HG02981 (cell line): ENCODE measurements around the gene CFLAR.
"Not testable (repeated sequence)": the region's sequence is repeated elsewhere in the genome, so short reads cannot be mapped to it uniquely, and the experiment has no call there.

Source experiments
- ATAC-seq: cut with Tn5 transposase; IDR thresholded peaks from one replicate; pipeline ENCODE4 v1.9.1; 2021; ENCODE audit warnings: mild to moderate bottlenecking, moderate library complexity; ENCODE audit not compliant: unreplicated experiment

CFLAR gene

DNA sequence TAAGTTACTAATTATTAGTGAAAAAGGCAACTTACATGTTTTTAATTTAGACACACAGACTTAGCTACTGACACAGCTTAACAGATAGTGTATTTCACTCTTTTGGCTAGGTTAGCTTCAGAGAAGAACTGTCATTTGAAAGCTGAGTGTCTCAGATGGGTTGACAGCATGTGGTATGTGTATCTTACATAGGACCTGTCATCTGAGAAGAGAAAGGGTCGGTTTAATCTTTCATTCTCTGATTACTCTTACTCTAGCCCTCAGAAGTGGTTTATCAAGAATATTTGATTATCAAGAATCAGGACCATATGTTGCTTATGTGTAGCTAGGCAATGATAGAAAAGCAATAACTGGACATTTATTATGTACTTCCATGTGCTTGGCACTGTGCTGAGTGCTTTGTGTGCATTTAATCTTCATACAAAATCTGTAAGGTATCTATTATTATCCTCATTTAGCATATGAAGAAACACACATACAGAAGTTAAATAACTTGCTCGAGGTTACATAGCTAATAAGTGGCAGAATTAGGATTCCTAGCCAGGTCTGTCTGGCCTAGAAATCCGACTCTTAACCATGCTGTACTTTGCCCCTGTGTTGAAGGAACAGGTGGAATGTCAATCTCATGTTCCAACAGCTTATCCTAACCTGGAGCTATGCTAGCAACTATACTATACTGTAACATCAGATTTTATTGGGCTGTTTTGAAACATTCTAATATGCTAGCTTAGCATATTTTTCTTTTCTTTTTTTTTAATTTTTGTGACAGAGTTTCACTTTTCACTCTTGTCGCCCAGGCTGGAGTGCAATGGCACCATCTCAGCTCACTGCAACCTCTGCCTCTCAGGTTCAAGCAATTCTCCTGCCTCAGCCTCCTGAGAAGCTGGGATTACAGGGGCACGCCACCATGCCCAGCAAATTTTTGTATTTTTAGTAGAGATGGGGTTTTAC, 28.4 kb downstream of the CFLAR start:
- ATAC-seq: no peak

DNA sequence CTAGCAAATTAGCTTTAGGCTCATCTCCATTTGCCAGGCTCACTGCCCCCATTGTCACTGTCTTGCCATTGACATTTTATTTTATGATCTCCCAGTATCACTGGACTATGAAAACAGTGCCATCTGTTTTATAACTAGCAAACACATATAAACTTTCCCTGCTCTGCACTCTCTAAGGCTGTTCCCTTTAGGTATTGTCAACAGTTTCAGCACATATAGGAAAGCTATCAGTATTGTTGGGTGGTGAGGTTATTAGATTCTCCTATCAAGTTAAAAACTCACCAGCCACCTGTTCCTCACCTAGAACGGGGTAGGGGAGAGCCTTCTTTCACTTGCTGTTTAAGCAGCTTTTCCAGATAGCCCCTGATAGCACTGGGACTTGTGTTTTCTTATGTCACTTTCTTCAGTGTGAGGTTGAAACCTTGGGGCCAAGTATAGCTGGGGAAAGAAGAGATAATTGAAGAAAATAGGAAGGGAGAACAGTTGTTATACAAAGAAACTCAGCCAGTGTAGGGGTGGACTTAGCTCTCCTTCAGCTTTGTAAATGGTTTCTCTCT, 32.5 kb downstream of the CFLAR start:
- no peak for ATAC-seq

DNA sequence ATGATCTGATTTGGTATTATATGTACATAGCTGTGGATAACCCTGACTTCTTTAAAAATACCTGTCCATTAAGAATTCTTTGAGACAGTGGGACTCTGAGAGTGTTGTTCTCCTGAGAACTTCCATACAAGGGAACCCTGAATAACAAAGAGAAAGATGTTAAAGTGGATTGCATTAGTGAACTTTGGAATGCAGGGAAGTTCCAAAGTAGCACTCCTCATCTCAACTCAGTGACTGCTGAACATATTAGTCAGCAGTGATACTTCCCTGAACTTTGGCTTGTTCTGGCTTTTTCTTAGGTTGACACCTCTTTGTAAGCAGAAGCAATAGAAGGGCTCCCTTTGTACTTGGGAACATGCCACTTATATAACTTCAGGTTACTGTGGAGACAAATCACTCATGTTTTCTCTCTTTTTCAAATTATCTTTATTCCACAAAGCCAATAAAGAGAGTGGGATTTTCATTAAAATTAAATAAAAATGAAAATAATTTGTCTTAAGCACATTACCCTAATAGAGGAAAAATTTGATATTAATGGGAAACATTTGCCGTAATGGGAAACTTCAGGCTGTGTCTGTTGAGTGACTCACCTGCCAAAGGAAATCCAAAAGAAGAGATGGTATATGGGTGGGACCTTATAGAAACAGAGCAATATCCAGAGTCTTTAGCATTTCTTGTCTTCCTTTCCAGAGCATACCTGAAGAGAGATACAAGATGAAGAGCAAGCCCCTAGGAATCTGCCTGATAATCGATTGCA, 33.3 kb downstream of the CFLAR start:
- no peak for ATAC-seq

DNA sequence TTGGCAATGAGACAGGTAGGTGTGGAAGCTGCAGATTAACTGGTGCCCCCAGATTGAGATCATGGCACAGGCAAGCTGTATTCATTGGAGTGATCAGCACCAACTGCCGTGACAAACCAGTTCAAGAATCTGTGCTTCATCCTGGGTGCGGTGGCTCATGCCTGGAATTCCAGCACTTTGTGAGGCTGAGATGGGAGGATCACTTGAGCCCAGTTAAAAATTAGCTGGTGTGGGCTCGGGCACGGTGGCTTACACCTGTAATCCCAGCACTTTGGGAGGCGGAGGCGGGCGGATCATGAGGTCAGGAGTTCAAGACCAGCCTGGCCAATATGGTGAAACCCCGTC, 33.8 kb downstream of the CFLAR start:
- ATAC-seq: not testable (repeated sequence)

DNA sequence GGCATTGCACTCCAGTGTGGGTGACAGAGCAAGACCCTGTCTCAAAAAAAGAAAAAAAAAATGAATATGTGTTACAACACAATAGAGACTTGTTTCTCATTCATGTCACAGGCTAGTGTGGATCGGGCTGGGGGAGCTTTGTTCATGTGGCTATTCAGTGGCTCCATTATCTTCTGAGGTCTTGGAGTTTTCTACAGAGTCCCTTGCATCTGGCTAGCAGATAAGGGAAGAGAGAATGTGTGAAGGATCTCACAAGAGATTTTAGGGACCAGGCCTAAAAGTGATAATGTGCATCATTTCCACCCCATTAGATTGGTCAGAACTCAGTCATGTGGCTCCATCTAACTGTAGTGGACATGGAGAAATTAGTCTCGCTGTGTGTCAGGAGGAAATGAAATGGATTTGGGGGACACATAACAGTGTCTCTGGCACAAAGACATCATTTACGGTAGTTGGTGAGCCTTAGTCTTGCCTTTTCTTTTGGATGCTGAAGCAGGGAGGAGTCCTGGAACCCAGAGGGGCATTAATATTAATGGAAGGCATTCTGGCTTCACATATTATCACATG, 34.6 kb downstream of the CFLAR start:
- no peak for ATAC-seq

DNA sequence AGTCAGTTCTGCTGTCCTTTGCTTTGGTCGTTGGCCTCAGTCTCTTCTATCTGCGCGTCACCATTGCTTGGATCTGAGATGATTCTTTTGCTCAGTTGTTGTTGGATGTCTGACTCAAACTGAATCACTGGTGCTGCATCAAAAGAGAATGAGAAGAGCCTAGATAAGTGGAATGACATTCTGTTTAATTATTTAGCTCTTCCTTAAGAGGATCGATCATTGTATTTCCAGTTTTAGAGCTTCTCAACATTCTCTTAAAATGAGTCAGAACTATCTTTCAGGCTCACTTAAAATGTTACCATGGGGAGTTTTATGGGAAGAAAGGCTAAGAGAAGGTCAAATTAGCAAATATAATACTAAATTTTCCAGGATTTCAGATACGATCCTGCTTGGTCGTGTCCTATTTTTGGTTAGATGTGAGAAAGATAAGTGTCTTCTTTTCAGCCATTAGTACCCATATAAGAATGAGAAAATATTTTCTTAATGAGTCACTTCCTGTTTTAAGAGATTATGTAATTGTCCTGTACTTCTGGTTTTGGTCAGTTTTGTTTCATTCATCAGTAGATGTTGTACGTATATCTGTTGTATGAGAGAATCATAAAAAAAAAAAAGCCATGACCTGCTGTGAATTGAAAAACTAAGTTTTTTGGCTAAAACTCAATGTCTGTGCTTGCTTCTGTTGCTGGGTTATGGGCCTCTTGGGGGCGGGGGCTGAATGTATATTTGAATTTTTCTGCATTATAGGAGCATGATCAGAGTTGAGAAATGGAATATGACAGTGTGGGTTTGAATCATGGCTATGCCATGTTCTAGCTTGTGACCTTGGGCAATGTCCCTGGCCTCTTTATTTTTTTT, 35.4 kb downstream of the CFLAR start:
- ATAC-seq: peak; percentile 91

DNA sequence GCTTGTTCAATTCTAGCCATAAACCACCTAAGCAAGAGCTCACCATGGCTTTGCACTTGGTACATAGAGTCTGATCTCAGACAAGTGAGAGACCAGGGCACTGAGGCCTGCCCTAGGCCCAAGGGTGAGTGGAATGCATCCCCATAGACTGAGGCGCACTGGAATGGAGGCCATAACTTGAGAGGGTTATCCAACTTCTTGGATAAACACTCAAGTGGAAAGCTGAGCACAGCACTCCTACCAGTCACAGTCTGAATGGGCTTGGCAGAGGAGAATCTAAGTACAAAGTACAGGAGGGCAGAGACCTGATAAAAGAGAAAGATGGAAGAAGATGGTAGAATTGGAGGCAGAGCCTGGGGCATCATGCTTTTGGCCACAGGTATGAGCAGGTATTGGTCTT, 36.6 kb downstream of the CFLAR start:
- ATAC-seq: no peak

DNA sequence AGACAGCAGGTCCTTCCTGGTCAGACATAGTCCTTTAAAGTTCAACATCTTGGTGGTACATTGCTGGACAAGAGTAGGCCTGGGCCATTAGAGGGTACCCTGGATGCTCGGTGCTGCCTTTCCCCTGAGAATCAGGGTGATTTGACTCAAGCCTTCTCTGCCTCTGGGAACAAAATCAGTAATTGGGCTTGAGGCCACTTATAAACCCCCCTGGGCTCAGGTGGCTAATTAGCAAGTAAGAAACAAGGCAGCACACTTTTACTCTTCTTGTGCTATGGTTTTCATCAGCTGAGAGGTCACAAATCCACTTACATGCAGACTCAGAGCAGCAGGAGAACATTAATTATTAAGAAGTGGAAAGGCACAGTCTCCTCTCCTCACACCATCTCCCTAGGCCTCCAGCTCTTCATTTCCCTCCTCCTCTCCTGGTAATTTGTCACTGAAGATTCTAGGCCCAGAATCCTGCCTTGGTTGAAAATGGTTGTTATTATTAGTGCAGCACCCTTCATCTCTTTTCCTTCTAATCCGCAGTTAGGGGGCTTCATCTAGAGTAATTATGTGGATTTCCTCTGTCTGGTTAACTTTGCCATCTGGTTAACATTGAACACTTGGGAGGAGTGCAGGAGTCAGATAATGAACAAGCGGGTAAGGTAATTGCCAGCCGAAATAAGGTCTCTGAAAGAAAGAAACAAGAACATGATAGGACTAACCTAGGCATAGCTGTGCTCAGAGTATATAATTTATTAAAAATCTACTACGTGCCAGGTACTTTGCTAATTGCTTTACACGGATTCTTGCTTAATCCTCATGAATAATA, 37.2 kb downstream of the CFLAR start:
- ATAC-seq: no peak

DNA sequence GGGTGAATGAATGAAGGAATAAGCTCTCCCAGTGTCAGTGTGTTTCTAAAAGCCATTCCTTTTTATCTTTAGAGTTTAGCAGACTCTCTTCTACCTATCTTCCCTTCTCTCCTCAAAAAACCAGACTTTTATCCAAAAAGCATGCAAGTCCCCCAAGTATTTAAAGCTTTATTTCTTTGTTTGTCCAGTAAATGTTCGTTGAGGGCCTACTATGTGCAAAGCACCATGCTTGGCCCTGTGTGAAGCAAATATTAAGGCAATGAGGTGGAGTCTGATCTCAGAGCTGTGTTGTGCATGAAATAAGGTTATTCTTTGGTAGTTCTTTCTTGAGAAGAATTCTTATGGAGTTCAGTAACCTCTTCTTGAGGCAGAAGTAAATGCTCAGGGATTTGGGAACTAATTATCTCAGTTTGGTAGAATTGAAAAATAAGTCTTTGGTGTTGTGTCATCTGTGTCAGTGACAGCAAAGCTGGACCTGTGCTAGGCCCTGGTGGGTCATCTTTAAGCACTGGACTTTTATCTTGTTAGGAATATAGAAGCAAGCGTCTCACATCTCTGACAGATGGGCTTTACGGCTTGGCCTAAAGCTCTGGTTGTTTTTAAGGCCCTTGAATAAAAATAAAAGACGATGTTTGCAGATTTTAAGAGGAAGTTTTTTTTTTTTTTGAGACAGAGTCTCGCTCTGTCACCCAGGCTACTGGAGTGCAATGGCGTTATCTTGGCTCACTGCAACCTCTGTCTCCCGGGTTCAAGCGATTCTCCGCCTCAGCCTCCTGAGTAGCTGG, 38.8 kb downstream of the CFLAR start:
- ATAC-seq: no peak

DNA sequence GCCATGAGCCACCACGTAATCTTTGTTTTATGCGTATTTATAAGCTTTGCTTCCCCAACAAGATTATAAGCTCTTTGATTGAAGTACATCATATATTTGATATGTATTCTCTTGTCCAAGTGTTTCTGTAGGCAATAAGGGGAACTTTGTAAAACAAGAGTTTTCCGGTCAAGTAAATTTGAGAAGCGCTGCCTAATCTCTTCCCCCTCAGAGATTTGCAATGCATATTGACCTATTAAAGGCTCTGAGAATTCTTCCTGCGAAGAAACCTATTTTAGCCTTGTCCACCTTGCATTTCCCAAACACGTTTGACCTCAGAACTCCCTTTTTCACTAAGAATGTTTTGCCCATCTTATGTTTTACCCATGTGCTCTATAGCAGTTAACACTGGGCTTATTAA, 40.1 kb downstream of the CFLAR start:
- no peak for ATAC-seq

DNA sequence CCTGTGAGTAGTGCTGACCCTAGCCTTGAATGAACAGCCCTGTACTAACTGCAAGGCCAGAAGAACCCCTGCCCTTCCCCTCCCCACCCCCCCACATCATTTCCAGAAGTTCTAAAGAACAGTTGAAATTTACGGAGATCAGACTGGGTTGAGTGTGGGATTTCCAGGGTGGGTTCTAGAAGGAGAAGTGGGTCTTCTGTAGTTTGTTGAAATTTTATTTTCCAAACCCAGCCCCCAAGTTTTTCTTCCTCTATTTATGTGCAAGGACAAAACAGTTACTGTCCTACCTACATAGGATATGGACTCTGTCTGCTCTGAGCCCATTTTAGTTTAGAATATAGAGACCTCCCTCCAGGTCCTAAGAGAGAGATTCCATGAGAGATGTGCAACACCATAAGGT, 40.7 kb downstream of the CFLAR start:
- ATAC-seq: no peak

DNA sequence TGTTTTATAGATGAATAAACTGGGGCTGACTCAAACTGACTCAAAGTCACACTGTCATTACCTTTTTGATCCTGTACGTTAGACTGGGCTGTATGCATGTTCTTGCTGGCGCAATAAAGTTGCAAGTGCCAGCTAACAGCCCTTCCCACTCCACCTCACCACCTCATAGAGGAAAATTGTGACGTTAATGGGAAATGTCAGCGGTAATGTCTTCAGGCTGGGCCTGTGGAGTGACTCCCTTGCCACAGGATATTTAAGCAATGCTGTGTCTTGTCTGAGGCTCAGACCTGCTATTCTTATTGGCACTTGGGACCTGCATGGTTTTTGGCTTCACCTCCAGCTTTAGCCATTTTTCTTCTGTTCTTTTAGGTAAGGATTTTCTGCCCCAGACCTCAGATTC, 41.7 kb downstream of the CFLAR start:
- ATAC-seq: peak; percentile 4

DNA sequence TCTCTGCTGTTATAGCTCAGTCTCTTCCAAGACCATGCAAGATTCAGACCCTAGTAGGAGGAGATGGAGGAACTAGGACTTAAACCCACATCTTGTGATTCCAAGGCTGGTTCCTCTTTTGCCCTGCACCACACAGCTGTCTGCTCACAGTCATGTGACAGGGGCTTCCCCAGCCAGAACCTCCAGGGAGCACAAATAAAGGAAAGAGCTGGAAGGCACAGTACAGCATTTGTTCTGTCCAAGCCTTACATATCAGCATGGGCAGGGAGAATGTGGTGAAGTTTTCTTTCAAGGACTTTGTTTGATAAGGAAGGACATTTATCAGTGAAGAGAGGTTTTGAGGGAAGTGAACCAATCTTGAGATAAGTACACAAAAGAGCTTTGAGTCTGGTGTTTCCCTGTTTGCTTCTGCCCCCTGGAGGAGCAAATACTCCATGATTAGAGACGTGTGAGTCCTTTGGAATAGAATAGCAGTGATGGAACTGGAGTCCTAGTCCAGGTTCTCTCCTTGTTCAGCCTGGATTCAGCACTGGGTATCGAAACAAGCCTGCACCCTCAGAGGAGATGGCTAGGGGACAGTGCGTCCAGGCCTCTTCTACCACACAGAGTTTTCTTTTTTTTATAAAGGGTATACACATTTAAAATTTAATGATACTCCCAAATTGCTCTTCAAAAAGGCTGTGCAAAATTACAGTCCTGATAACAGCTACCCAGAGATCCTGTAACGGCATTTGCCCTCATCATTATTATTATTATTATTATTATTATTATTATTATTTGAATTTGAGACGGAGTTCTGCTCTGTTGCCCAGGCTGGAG, 42.4 kb downstream of the CFLAR start:
- peak; percentile 91 for ATAC-seq

DNA sequence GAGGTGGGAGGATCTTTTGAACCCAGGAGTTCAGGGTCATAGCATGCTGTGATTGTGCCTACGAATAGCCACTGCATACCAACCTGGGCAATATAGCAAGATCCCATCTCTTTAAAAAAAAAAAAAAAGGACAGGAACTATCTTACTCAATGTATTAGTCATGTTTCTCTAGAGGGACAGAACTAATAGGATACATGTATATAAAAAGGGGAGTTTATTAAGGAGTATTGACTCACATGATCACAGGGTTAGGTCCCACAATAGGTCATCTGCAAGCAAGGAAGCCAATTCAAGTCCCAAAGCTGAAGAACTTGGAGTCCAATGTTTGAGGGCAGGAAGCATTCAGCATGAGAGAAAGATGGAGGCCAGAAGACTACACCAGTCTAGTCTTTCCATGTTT, 48.2 kb downstream of the CFLAR start:
- ATAC-seq: no peak

DNA sequence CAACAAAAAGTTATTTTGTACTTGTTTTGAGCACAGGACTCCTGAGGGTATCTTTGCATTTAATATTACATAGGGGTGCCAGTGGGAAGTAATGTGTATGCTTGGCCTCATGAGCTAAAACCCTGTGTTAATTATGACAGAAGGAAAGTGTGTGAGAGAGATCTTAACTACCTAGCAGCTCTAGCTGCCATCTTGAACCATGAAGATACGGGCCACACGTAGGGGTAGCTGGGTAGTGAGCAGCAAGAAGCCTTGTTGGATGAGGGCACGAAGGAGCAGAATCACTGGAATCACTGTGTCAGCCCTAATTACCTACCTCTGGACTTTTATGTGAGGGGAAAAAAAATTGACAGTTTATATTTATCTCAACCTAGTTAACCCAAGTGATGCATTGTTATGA, 51.6 kb downstream of the CFLAR start:
- ATAC-seq: no peak

DNA sequence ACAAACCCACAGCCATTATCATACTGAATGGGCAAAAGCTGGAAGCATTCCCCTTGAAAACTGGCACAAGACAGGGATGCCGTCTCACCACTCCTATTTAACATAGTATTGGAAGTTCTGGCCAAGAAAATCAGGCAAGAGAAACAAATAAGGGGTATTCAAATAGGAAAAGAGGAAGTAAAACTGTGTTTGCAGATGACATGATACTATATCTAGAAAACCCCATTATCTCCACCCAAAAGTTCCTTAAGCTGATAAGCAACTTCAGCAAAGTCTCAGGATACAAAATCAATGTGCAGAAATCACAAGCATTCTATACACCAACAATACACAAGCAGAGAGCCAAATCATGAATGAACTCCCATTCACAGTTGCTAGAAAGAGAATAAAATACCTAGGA, 52.5 kb downstream of the CFLAR start:
- not testable (repeated sequence) for ATAC-seq

DNA sequence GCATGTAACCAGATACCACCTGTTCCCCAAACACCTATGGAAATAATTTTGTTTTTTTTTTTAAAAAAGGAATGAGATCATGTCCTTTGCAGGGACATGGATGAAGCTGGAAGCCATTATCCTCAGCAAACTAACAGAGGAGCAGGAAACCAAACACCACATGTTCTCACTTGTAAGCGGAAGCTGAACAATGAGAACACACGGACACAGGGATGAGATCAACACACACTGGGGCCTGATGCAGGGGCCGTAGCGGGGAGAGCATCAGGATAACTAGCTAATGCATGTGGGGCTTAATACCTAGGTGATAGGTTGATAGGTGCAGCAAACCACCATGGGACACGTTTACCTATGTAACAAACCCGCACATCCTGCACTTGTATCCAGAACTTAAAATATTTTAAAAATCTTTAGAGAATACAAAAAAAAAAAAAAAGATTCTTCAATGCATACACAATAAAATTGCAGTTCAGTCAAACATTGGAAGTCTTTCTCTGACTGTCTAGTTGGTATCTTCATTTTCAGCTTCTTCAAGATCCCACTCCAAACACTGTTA, 55.4 kb downstream of the CFLAR start:
- ATAC-seq: no peak

DNA sequence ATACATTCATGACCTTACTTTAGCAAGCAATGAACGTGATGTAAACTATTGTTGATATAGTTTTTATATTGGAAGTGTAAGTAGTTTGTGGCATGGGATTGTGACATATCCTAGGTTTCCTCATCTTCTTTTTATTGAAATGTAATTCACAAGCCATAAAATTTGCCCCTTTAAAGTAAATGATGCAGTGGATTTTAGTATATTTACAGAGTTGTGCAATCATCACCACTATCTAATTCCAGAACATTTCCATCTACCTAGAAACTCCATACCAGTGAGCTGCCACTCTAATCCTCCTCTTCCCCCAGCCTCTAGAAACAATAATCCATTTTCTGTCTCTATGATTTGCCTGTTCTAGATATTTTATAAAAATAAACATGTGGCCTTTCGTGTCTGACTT, 56.3 kb downstream of the CFLAR start:
- no peak for ATAC-seq
